ENCODE measurements around the gene SNX27.

Gene SNX27

GRCh38 chr1:151720974-151721787 is 109.3 kb downstream of the SNX27 start, which contains the start of gene RIIAD1:
RIIAD1 (plus strand) TSS chr1:151721522; CDS start chr1:151721537, 15 bp downstream.
- peak; percentile 91 for DNase-seq (ENCODE audit: extremely low spot score)
- ChIA-PET POLR2A (no interaction called here), CTCF (interaction anchor here (0.9 to 1.7 kb wide), 4 partner anchors 14 to 200 kb away, joined by 3 to 6 read pairs (median 4); no protein-coding TSS in a partner anchor)
- TF ChIP-seq CTCF (IDR thresholded peaks at IDR 0.05; ENCODE audit: control extremely low read depth, extremely low read depth, low read depth, missing control alignments), result no peak

GRCh38 chr1:151721788-151722510 is 110.1 kb downstream of the SNX27 start:
- CTCF ChIA-PET, result interaction anchor here (0.7 to 1.5 kb wide), 2 partner anchors 13 to 127 kb away, joined by 3 to 6 read pairs; no protein-coding TSS in a partner anchor
- DNase-seq (ENCODE audit: extremely low spot score), result no peak
- POLR2A ChIA-PET, result no interaction called here
- no peak for TF ChIP-seq CTCF (IDR thresholded peaks at IDR 0.05; ENCODE audit: control extremely low read depth, extremely low read depth, low read depth, missing control alignments)

- no peak for TF ChIP-seq CTCF (IDR thresholded peaks at IDR 0.05; ENCODE audit: control extremely low read depth, extremely low read depth, low read depth, missing control alignments)
- DNase-seq (ENCODE audit: extremely low spot score), result no peak
- ChIA-PET CTCF (interaction anchor here (1.3 to 1.9 kb wide), 4 partner anchors 11 to 130 kb away, joined by 3 to 6 read pairs (median 6); no protein-coding TSS in a partner anchor), POLR2A (no interaction called here)
Measured at GRCh38 chr1:151723726-151724370, 112.0 kb downstream of the SNX27 start.

- TF ChIP-seq CTCF (IDR thresholded peaks at IDR 0.05; ENCODE audit: control extremely low read depth, extremely low read depth, low read depth, missing control alignments), result no peak
- ChIA-PET CTCF (interaction anchor here (1.0 to 1.6 kb wide), 5 partner anchors 9 to 193 kb away, joined by 3 to 6 read pairs (median 3); no protein-coding TSS in a partner anchor), POLR2A (no interaction called here)
- DNase-seq (ENCODE audit: extremely low spot score), result no peak
Measured at GRCh38 chr1:151728151-151729054, 116.6 kb downstream of the SNX27 start.

- no peak for TF ChIP-seq CTCF (IDR thresholded peaks at IDR 0.05; ENCODE audit: control extremely low read depth, extremely low read depth, low read depth, missing control alignments)
- DNase-seq (ENCODE audit: extremely low spot score), result no peak
- CTCF ChIA-PET, result interaction anchor here (0.8 to 1.6 kb wide), 5 partner anchors 8 to 194 kb away, joined by 3 to 6 read pairs (median 3); no protein-coding TSS in a partner anchor
- POLR2A ChIA-PET, result no interaction called here
Measured at GRCh38 chr1:151729157-151729965, 117.5 kb downstream of the SNX27 start.

Data from GM10248 (cell line).